HG03045 (cell line): ENCODE data around the gene SPAG16.
"Not testable (repeated sequence)": the region's sequence is repeated elsewhere in the genome, so short reads cannot be mapped to it uniquely, and the experiment has no call there.

Experiments used
- ATAC-seq: cut with Tn5 transposase; IDR thresholded peaks from one replicate; pipeline ENCODE4 v1.9.1; 2021; ENCODE audit warnings: mild to moderate bottlenecking, moderate library complexity; ENCODE audit not compliant: unreplicated experiment

Gene SPAG16

DNA sequence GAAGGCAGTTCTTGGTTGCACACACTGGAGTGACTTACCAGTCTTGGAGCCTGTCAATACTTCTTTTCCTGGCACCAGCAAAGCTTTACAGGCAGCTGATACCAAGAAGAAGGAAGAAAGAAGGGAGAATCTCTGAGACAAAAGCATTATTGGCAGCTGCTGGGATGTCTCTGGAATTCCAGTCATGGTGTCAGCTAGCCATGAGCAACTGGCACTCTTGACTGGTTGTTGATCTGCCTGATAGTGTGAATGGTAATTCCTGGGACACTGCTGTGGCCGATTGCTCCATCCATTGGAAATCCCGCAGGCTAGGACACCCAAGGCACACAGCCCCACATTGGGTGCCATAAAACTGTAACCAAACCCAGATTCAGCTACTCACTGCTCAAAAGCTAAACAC is 17.8 kb upstream of the SPAG16 start:
- no peak for ATAC-seq

DNA sequence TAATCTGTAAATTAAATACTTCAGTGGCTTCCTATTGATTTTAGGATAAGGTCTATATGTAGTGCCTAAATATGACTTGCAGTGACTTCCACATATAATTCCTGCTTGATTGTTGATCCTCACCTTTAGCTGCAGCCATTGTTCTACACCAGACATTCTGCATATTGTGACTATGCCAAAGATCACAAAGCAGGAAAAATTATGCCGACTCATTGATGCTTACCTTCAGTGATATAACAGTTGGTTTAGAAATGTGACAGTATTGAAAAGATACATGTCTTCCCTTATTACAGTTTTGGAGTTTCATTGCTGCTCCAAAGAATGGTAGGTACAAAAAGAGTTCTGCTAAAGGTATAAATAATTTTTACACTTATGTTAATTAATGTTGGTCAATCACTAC is 12.3 kb upstream of the SPAG16 start:
- no peak for ATAC-seq

DNA sequence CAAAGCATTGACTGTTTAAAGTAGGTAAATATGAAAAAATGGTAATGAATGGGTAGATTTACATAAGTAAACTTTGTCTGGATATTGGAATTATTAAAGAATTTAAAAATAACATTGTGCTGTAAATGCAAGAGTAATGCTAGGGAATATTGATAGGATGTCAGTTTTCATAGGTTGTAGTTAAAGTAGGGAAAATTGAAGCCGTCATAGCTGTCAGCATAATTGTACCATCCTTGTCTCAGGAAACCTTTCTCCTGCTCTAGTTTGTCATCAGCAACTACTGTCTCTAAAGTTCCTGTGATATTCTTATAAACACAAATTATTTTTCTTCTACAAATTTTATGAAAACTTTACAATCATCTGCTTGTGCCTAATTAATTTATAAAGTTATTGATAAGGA is 10.1 kb upstream of the SPAG16 start:
- no peak for ATAC-seq

DNA sequence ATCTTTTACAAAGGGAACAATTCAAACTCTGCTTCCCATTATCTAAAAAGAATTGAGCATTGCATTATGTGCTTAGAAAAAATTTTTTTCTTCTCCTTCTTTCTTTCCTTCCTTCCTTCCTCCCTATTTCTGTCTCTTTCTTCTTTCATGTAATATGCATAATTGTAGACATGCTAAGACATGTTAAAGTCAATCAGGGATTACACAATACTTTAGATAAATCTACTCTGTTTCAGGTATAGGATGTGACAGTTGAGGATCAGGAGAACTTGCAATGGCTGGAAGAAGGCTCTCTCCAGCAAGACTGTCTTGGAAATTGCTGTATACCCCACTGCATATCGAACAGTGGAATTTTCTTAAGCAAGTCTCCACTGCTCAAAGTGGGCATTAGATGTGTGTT is 9.0 kb upstream of the SPAG16 start:
- no peak for ATAC-seq

DNA sequence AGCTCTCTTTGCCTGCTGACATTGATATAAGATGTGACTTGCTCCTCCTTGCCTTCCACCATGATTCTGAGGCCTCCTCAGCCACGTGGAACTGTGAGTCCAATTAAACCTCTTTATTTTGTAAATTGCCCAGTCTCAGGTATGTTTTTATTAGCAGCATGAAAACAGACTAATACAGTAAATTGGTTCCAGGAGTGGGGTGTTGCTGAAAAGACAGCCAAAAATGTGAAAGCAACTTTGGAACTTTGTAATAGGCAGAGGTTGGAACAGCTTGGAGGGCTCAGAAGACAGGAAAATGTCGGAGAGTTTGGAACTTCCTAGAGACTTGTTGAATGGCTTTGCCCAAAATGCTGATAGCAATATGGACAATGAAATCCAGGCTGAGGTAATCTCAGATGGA is 7.1 kb upstream of the SPAG16 start:
- ATAC-seq = not testable (repeated sequence)

DNA sequence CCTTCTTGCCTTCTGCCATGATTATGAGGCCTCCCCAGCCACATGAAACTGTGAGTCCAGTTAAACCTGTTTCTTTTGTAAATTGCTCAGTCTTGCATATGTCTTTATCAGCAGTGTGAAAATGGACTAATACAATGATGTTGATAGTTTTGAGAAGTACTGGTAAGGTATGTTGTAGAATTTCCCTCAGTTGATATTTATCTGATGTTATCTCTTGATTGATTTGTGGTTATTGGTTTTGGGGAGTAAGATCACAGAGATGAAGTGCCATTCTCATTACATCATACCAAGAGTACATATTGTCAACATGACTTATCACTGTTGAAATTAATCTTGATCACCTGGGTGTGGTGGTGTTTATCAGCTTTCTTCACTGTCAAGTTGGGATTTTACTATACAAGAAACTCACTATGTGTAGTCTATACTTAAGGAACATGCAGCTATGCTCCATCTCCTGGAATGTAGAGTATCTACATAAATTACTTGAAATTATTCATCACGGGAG is 5.1 kb upstream of the SPAG16 start:
- ATAC-seq = no peak

DNA sequence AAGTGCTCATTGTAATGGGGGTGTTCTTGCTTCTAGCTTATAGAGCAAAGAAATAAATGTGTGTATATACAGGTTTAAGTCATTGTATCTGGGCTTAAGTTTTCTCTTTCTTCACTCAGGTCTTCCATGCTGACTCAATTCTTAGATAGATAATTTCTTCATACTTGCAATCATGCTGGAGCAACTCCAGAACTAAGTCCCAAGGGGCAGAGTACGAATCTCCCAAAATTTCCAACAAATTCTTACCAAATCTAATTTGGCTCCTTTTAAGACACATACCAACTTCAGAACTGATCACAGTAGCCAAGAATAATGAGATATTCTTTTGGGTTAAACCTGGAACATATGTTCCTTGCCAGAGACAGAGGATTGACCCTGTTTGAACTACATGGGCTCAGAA is 4.3 kb upstream of the SPAG16 start:
- ATAC-seq = no peak

DNA sequence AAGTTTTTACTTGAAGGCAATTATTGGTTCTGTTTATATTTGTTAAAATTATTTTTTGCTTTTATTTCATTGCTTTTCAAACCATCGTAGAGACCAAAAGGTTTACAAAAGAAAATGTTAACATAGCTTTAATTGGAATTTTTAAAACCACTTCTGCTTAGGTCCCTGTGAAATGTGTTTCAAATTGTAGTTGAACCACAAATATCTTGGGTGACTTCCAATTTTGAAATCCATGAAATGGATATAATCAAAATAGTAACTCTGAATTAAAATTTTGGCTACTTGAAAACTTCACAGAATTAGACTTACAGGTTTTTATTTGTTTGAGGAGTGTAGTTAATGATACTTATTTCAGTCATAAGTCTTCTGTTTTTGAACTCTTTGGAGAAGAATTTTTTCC is 3.1 kb upstream of the SPAG16 start:
- ATAC-seq = no peak

DNA sequence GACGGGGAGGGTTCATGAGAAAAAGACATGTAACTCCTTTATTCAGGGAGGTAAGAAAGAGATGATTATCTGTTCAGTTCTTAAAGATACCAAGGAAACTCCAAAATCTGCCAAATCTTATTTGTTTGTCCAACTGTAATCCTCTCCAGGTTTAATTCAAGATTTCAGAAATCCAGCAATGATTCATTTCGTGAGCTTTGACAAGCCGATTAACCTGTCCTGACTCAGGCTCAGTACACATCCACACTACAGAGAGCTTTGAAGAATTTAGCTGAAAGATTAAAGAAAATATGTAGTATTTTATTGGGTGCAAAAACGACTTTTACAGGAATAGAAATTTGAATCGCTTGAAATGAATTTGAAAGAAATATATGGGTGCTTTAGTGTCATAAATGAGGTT is 1.1 kb downstream of the SPAG16 start:
- ATAC-seq = no peak

DNA sequence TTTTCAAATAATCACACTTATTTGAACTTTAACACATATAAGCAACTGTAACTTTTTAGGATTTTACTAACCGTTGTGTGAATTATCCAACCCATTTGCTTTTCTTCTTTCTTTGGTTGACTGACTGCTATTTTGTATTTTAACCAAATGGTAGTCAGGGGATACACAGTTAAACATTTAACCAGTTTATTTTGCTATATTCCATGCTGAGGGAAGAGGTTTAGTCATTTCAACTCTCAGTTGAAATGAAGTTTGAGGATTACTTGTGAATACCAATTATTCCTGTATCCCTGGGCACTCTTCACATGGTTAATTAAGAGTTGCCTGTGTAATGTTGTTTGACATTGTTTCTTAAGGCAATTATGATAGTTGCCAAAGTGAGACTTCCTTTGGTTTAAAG is 1.9 kb downstream of the SPAG16 start:
- no peak for ATAC-seq

DNA sequence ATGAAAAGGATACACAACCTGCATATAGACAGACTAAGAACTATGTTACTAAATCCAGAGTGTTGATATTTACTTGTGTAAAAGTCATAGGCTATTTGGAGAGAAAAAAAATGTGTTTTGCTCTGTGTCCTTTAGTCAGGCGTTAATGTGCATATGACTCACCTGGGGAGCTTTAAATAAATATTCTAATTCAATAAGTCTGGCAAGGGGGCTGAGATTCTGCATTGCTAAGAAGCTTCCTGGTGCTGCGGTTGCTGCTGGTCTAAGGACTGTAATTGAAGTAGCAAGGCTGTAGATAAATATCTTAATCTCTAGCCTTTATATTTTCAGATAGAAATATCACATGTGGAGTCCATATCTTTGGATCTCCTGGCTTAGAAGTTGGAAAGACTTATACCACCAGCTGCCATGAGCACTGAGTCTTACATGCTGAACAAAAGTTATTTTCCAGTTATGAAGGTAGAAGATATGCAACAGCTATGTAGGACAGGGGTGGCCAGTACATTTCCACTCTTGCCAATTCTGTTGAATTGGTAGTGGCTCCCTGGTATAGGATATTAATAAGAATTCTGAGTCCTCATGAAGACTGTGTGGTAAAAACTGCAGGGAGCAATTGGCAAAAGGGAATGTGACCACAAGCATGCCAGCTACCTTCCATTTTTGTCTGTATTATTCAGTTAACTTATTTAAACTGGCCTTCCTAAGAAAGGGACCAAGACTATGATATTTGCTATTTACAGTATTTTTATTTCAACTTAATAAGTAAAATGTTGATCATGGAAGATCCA is 4.8 kb downstream of the SPAG16 start:
- no peak for ATAC-seq

DNA sequence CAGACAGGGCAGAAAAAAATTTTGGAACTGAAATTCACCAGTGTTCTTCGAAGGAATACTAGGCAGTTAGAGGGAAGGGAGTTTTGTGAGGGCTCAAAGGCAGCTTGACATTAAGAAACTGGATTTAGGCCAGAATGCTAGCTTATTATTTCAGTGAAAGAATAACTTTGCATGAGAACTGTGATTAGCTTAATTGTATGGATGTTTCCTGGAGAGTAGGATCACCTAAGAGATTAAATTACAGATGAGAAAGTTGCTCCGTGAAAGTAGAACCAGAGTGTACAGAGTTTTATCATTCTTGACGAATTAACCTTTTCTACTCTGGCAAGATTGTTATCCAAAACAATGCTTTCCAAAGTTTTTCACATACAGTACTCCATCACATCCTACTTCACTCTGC is 6.2 kb downstream of the SPAG16 start:
- no peak for ATAC-seq

DNA sequence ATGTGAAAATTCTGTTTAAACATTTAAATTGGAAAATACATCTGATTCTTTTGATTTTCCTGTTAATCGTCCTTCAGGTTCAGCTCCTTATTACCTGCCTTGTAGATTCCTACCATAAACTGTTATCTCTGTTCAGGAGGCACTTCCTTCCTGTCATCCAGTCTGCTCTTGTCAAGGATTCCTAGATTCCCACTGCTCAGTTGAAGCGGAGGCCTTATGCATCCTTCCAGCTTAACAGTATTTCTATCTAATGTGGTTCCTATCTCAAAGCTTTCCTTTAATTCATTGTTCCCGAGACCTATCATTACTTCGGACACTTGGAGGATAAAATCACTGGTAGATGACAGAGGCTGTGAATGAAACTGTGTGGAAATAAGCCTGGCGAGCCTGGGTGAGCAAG is 12.0 kb downstream of the SPAG16 start:
- ATAC-seq = no peak

DNA sequence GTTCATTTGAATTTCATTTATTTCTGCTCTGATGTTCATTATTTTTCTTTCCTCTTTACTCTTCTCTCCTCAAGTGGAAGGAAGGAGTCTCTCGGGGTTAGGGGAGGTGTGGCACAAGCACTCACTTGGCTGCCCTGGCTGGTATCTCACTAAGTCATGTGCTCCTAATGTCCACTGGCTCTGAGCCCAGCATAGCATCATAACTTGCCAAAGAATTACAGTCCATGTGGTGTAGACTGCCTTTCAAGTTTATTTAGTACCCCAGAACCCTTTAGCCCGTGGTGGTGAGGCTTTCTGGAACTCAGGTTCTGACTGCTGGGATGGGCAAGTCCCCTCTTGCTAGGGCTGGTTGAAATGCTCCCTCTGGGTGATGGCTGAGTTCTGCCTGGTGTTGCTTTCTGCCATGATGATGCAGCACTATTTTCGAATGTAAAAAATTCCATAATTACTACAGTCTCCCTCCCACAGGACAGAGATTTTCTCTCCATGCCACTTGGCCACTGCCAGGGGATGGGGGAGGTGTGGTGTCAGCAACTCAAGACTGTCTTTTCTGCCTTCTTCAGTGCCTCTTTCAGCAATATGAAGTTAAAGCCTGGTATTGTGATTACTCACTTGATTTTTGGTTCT is 22.2 kb downstream of the SPAG16 start:
- no peak for ATAC-seq

DNA sequence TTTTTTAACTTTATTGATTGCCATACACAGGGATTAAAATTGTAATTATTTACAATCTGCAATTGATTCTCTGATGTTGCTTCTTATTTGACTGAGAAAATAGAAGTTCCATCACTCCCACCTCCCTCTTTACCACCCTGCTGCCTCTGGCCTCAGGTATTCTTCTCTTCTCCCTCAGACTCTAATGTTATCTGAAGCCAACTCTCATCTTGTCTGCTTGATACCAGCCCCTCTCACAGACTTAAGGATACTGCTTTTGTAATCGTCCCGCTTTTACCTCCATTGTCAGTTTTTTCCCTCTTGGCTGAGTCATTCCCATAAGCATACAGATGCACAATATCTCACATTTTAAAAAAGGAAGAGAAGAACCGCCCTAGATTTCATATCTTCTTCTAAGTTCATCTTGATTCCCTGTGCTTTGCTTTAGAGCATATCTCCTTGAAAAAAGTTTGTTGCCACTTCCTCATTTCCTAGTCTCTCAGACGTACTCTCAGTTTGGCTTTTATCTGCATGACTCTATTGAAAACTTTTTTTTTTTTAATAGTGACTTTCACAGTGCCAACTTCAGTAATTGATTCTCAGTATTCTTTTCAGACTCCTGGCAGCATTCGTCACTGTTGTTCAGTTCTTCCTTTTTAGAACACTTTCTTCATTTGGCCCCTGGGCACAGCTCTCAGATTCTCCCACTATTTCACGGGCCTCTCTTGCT is 31.1 kb downstream of the SPAG16 start:
- ATAC-seq = no peak

DNA sequence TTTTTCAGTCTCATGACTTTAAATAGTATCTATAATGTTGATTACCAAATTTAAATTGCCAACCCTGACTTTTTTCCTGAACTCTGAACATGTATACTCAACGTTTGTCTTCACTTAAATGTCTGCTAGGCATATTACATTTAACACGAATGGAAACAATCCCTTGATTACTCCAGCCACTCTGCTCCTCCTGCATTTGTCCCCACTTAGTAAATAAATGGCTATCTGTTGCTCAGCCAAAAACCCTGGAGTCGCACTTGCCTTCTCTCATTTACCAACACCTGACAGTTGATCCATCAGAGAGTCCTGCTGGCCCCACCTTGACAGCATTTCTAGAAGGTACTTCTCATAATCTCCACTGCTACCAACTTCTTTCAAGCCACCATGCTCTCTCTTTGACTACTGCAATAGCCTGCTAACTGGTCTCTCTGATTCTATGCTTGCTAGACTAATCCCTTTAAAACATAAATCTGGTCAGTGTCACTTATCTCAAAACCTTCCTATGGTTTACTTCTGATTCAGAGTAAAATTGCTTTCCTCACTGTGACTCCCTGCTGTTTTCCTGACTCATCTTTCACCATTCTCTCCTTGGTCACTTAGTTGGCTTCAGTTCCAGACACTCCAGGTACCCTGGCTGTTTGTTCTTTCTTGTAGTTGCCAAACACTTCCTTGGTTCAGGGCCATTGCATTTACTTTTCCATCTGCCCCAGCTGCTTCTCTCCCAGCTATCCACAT is 31.9 kb downstream of the SPAG16 start:
- ATAC-seq = no peak

DNA sequence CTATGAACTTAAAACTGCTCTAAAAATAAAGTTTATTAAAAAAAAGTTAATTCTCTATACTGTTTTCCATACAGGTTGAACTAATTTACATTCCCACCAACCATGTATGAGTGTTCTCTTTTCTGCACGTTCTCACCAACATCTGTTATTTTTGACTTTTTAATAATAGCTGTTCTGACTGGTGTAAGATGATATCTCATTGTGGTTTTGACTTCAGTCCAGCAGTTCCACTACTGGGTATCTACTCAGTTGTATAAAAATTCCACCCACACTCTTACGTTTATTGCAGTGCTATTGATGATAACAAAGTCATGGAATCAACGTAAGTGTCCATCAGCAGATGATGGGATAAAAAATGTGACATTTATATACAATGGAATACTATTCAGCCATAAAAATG is 33.7 kb downstream of the SPAG16 start:
- no peak for ATAC-seq

DNA sequence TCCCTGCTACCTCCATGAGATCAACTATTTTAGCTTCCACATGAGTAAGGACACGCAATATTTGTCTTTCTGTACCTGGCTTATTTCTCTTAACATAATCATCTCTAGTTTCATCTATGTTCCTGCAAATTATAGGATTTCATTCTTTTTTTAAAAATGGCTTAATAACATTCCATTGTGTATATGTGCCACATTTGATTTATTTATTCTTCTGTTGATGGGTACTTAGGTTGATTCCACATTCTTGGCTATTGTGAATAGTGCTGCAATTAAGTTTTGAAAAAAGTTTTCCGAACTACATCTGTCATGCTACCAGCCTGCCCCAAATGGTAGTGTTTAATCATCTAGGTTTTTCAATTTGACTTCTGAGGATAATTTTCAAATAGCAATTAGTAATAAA is 36.3 kb downstream of the SPAG16 start:
- no peak for ATAC-seq

DNA sequence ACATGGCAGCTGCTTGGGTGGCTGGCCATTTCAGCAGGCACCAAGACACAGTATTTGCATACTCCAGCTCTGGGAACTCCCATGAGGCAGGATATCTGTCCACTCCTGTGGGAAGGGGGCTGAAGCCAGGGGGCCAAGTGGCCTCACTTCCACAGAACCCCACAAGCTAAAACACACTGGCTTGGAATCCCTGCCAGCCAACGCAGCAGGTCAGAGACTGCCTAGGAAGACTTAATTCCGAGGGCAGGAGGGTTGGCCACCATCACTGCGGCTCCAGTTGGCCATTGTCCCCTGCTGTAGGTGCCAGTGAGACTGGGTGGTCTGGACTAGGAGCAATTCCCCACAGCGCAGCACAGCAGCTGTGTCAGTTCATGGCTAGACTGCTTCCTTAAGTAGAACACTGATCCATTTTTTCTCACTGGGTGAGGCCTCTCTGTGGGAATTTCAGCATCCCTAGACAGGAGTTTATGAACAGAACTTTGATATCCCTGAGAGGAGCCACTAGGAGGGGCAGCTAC is 52.0 kb downstream of the SPAG16 start:
- no peak for ATAC-seq

DNA sequence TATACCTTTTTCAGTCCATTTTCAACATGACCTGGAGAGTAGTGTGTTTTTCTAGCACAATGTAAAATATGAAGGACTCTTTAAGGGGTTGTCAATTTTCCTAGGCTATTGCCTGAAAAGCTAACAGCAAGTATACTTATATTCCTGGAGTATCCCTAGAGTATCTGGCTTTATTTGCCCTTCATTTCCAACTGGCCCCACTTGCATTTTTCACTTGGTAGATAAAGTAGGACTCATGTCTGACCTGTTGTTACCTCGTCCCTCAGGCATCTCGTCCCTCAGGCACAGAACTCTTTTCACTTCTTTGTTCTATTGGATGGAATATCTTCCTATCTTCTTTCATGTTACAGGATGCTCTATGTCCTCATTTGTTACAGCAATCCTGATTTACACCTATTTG is 69.2 kb downstream of the SPAG16 start:
- ATAC-seq = no peak

DNA sequence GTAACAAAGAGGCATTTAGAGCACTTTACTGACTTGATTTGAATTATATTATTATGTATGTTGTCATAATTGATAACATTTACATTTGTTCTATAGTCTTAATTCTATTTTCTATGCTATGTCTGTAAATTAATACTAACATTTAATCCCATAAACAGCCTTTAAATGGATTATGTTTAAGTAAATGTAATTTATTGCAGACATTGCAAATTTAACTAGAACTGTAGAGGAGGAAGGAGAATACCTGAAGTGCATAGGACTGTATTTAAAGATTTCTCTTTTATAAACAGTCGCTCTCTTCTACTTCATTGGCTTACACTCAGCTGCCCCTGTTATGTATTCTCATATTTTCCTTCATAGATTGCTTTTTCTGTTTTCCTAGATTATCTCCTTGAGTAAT is 92.4 kb downstream of the SPAG16 start:
- ATAC-seq = no peak
